DND-41 (cell line): ENCODE data around the gene SLC35E3.

ENCODE experiments used
- ATAC-seq: fragments of 200-7000 bp; cut with Tn5 transposase; 3 replicates; pipeline ENCODE4 v1.9.1; 2021; ENCODE audit warnings: low read depth; ENCODE audit not compliant: insufficient read depth
- DNase-seq: peaks from one replicate; pipeline ENCODE4 v3.0.0-alpha.2; 2020
- H2AFZ ChIP-seq: 2 replicates; pipeline ENCODE4 v1.6.0; 2012; ENCODE audit warnings: low read depth, low read length
- H3K27ac ChIP-seq: 2 replicates; pipeline ENCODE4 v1.5.1; 2012; ENCODE audit warnings: low read length, inconsistent platforms
- H3K27me3 ChIP-seq: fragments of 200-600 bp; sonication (generic); 2 replicates; pipeline ENCODE4 v1.6.0; 2012; ENCODE audit warnings: low read length, mild to moderate bottlenecking, inconsistent platforms; ENCODE audit not compliant: insufficient read depth, poor library complexity
- H3K36me3 ChIP-seq: 2 replicates; pipeline ENCODE4 v1.5.1; 2012; ENCODE audit warnings: low read length, inconsistent platforms; ENCODE audit not compliant: insufficient read depth
- H3K4me1 ChIP-seq: 2 replicates; pipeline ENCODE4 v1.5.1; 2012; ENCODE audit warnings: mild to moderate bottlenecking, low read length; ENCODE audit not compliant: insufficient read depth
- H3K4me2 ChIP-seq: 2 replicates; pipeline ENCODE4 v1.6.0; 2012; ENCODE audit warnings: mild to moderate bottlenecking, moderate library complexity, low read length, inconsistent platforms; ENCODE audit not compliant: insufficient read depth
- H3K4me3 ChIP-seq, 2 experiments: fragments of 200-600 bp in 1 of 2; shearing (Covaris generic) in 1 of 2; 2 replicates each; pipeline ENCODE4 v1.5.1; 2012 to 2016; ENCODE audit warnings: inconsistent platforms in 2 of 2, low read length in 2 of 2, mild to moderate bottlenecking in 2 of 2, low read depth in 1 of 2, moderate library complexity in 1 of 2
- H3K79me2 ChIP-seq: 2 replicates; pipeline ENCODE4 v1.6.0; 2012; ENCODE audit warnings: low read length, inconsistent platforms; ENCODE audit not compliant: insufficient read depth
- H3K9ac ChIP-seq: 2 replicates; pipeline ENCODE4 v1.6.0; 2012; ENCODE audit warnings: low read depth, mild to moderate bottlenecking, inconsistent platforms, low read length, moderate library complexity
- H3K9me3 ChIP-seq: 2 replicates; pipeline ENCODE4 v1.5.1; 2012; ENCODE audit warnings: low read length, moderate library complexity, mild to moderate bottlenecking, inconsistent platforms; ENCODE audit not compliant: insufficient read depth, severe bottlenecking
- H4K20me1 ChIP-seq: 2 replicates; pipeline ENCODE4 v1.6.0; 2012; ENCODE audit warnings: low read length; ENCODE audit not compliant: insufficient read depth
- EZH2 ChIP-seq: IDR thresholded peaks from 3 replicates; pipeline ENCODE4 v1.6.1; 2012; ENCODE audit warnings: borderline replicate concordance, low read depth, mild to moderate bottlenecking, moderate library complexity, low read length, inconsistent platforms; ENCODE audit not compliant: severe bottlenecking
- TF ChIP-seq, protein P1 (sequence below): IDR thresholded peaks from 2 replicates; pipeline ENCODE4 v1.5.1; 2012; ENCODE audit warnings: borderline replicate concordance, low read length, moderate library complexity, mild to moderate bottlenecking; ENCODE audit not compliant: poor library complexity, severe bottlenecking; ENCODE audit errors: extremely low read depth

SLC35E3 gene

GRCh38 chr12:68785358-68785757 is 39.4 kb downstream of the SLC35E3 start:
- no peak overlapping the region for H2AFZ ChIP-seq
- H3K9ac ChIP-seq: no peak overlapping the region
- no peaks in the 10 kb centered on the region for H4K20me1 ChIP-seq
- H3K9me3 ChIP-seq: no peaks in the 10 kb centered on the region
- TF ChIP-seq, protein P1, sequence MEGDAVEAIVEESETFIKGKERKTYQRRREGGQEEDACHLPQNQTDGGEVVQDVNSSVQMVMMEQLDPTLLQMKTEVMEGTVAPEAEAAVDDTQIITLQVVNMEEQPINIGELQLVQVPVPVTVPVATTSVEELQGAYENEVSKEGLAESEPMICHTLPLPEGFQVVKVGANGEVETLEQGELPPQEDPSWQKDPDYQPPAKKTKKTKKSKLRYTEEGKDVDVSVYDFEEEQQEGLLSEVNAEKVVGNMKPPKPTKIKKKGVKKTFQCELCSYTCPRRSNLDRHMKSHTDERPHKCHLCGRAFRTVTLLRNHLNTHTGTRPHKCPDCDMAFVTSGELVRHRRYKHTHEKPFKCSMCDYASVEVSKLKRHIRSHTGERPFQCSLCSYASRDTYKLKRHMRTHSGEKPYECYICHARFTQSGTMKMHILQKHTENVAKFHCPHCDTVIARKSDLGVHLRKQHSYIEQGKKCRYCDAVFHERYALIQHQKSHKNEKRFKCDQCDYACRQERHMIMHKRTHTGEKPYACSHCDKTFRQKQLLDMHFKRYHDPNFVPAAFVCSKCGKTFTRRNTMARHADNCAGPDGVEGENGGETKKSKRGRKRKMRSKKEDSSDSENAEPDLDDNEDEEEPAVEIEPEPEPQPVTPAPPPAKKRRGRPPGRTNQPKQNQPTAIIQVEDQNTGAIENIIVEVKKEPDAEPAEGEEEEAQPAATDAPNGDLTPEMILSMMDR: no peak
- no peak for TF ChIP-seq EZH2
- no peaks in the 10 kb centered on the region for H3K36me3 ChIP-seq
- H3K4me3 ChIP-seq: no peak overlapping the region
- DNase-seq (no peak), ATAC-seq (no peak)
- no peak overlapping the region for H3K4me2 ChIP-seq
- H3K79me2 ChIP-seq: no peaks in the 10 kb centered on the region
- H3K27ac ChIP-seq: no peak overlapping the region
- H3K4me1 ChIP-seq: no peaks in the 10 kb centered on the region
- no peaks in the 10 kb centered on the region for H3K27me3 ChIP-seq

GRCh38 chr12:68785823-68786222 is 39.8 kb downstream of the SLC35E3 start:
- H3K9ac ChIP-seq: no peak overlapping the region
- TF ChIP-seq, protein P1: no peak
- TF ChIP-seq EZH2: no peak
- DNase-seq: no peak
- no peak overlapping the region for H3K4me2 ChIP-seq
- no peaks in the 10 kb centered on the region for H3K9me3 ChIP-seq
- H3K79me2 ChIP-seq: no peaks in the 10 kb centered on the region
- no peaks in the 10 kb centered on the region for H3K27me3 ChIP-seq
- no peak overlapping the region for H3K4me3 ChIP-seq
- H3K4me1 ChIP-seq: no peaks in the 10 kb centered on the region
- H2AFZ ChIP-seq: no peak overlapping the region
- H4K20me1 ChIP-seq: no peaks in the 10 kb centered on the region
- H3K36me3 ChIP-seq: no peaks in the 10 kb centered on the region
- no peak for ATAC-seq
- H3K27ac ChIP-seq: no peak overlapping the region

DNA sequence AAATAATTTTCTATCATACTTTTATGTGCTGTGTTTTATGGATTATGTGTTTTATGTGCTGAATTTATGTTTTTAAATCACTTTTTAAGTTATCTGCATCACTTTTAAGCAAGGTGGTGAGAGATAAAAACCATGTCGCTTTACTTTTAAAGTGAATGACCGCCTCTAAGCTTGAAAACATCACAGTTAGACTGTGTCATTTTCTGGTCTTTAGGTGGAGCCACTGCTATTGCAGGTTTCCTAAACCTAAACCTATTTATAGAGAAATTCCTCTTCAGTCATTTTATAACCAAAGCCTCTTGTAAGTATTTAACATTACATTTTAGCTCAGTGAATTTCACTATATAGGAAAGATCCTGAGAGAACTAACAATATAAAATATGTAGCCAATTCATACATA is 41.0 kb downstream of the SLC35E3 start:
- H3K27ac ChIP-seq: no peak overlapping the region
- no peaks in the 10 kb centered on the region for H3K4me1 ChIP-seq
- no peak for DNase-seq

More for the DNA sequence above, 41.0 kb downstream of the SLC35E3 start:
- Histone ChIP-seq H3K27me3 (no peaks in the 10 kb centered on the region), H3K79me2 (no peaks in the 10 kb centered on the region), H3K4me2 (no peak overlapping the region), H2AFZ (no peak overlapping the region), H3K36me3 (no peaks in the 10 kb centered on the region), H3K9ac (no peak overlapping the region), H3K4me3 (no peak overlapping the region), H3K9me3 (no peaks in the 10 kb centered on the region), H4K20me1 (no peaks in the 10 kb centered on the region)
- no peak for ATAC-seq
- TF ChIP-seq, protein P1: no peak
- TF ChIP-seq EZH2: no peak
